ENCODE results near the gene ZSCAN5A. TPM values are rescaled to one million over a fixed set of nuclear protein-coding genes. Genes with fewer than 3 reads are reported as not detected.
A peak's percentile ranks its signal among the peaks of the same experiment; 100 is the strongest.
"Not testable (repeated sequence)": the region's sequence is repeated elsewhere in the genome, so short reads cannot be mapped to it uniquely, and the experiment has no call there.

Gene ZSCAN5A
- total RNA-seq, 2 experiments from 2014 or later, result 3.7 to 4.1 TPM

DNA sequence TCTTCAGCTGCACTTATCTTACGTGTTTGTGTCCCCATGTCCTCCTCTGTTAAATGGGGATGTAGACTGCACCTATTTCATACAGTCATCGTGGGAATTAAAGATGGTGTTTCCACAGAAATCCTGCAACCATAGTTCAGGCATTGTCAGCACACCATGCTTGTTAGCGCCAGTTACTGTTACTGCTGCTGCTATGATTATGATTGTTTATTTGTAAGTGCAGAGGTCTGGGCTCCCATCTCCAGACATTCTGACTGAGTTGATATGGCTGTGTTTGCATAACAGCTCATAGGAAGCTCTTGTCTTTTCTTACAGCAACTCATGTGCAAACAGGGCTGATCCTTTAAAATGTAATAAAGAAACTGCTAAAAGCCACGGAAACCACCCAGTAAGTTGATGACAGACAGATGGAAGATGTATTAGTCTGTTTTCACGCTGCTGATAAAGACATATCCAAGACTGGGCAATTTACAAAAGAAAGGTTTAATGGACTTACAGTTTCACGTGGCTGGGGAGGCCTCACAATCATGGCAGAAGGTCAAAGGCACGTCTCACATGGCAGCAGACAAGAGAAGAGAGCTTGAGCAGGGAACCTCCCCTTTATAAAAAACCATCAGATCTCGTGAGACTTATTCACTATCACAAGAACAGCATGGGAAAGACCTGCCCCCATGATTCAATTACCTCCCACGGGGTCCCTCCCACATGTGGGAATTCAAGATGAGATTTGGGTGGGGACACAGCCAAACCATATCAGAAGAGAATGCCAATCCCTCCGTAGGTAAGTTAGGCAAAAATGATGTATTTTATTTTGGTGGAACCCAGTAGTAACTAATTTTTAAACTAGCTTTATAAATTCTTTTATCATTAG, 1.6 kb downstream of the ZSCAN5A start:
- Mint-ChIP-seq H3K27ac (peak overlapping the region; percentile 96), H3K4me1 (ENCODE audit: low read depth) (peaks cover 22% of the 10 kb centered on the region), H3K9me3 (no peaks in the 10 kb centered on the region), H3K36me3 (ENCODE audit: low read depth) (peaks cover 17% of the 10 kb centered on the region), H3K27me3 (ENCODE audit: low read depth) (no peaks in the 10 kb centered on the region), H3K4me3 (peak overlapping the region; percentile 82)
- intact Hi-C loops (cut with micrococcal nuclease), result loop anchor here (5.0 to 10.0 kb wide), 4 partner anchors 61 to 1058 kb away; partner anchors contain the start of genes PPP6R1 and U2AF2
- DNase-seq, result no peak
- CTCF ChIA-PET, result interaction anchor here (0.6 to 3.0 kb wide), 4 partner anchors 14 to 632 kb away, joined by 3 to 18 read pairs (median 4); no protein-coding TSS in a partner anchor

DNA sequence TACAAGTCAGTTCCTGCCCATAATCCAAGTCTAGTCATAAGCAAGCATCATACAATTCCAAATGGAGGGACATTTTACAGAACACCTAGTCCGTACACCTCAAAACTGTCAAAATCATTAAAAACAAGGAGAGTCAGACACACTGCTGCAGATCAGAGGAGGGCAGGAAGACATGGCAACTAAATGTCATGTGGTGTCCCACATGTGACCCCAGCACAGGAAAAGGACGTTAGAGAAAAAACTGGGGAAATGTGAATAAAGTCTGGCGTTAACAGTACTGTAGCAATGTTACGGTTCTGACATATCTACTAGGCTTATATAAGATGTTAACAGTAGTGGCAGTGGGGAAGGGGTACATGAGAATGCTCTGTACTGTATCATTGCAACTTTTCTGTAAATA, 2.3 kb downstream of the ZSCAN5A start:
- Mint-ChIP-seq H3K4me1 (ENCODE audit: low read depth) (peaks cover 22% of the 10 kb centered on the region), H3K4me3 (no peak overlapping the region), H3K27ac (no peak overlapping the region)

DNA sequence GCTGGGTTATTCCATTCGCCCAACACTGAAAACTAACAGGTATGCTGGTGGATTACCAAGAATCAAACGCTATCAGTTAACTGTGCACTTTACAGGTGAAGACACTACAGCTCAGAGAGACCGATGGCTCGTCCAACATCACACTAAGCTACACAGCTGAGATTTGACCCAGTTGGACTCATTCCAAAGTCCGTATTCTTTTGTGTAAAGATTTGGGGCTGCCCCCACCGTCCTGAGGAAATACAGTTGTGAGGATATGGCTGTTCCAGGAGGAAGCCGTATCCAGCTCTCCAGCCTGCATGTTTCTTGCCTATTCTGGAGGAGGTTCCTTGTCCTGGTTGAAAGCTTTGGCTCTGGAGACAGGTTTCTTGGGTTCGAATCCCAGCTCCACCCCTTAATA, 4.2 kb downstream of the ZSCAN5A start:
- H3K9me3 Mint-ChIP-seq, result no peaks in the 10 kb centered on the region
- CTCF ChIA-PET, result interaction anchor here (0.8 to 2.1 kb wide), 7 partner anchors 11 to 244 kb away, joined by 3 to 17 read pairs (median 6); no protein-coding TSS in a partner anchor
- H3K36me3 Mint-ChIP-seq (ENCODE audit: low read depth), result peaks cover 20% of the 10 kb centered on the region

More for the DNA sequence above, 2.3 kb downstream of the ZSCAN5A start:
- CTCF ChIA-PET, result interaction anchor here (0.6 to 3.0 kb wide), 2 partner anchors 14 to 59 kb away, joined by 4 to 18 read pairs; no protein-coding TSS in a partner anchor
- DNase-seq, result no peak
- intact Hi-C loops (cut with micrococcal nuclease), result loop anchor here (5.0 to 10.0 kb wide), 4 partner anchors 60 to 1058 kb away; partner anchors contain the start of genes PPP6R1 and U2AF2
- no peaks in the 10 kb centered on the region for H3K9me3 Mint-ChIP-seq
- no peaks in the 10 kb centered on the region for H3K27me3 Mint-ChIP-seq (ENCODE audit: low read depth)
- H3K36me3 Mint-ChIP-seq (ENCODE audit: low read depth), result peaks cover 17% of the 10 kb centered on the region

DNA sequence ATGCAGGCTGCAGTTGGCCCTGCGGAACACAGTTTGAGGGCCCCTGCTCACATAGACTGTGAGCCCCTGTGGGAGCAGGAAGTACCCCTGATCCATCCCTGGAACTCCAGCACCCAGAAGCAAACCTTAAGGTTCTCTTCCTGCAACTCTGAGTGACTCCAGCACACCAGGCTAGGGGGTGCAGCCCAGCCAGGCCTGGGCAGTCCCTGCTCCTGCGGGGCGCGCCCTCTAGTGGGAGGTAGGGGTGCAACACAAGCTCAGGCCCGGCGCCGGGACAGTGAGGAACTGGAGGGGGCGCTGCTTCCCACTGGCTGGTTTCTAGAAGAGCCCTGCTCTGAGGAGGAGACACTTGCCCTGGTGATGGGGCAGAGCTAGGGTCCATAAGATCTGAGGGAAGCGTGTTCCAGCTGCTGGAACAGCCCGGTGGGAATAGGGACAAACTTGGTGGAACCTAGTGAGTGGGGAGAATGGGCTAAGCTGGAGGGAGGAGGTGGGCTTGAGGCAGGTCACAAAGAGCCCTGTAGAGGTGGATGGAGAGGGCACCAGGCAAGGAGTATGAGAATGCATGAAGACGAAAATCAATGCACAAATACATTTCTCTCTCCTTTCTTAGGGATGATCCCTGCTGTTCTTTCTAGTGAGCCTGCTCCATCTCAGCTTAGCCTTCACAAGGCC, 5.0 kb downstream of the ZSCAN5A start:
- no peak overlapping the region for H3K4me3 Mint-ChIP-seq
- H3K27ac Mint-ChIP-seq, result no peak overlapping the region
- intact Hi-C loops (cut with micrococcal nuclease), result loop anchor here (5.0 to 10.0 kb wide), 4 partner anchors 57 to 1055 kb away; partner anchors contain the start of genes PPP6R1 and U2AF2
- CTCF ChIA-PET, result interaction anchor here (0.6 to 2.1 kb wide), 10 partner anchors 9 to 244 kb away, joined by 3 to 17 read pairs (median 5); no protein-coding TSS in a partner anchor
- H3K36me3 Mint-ChIP-seq (ENCODE audit: low read depth), result peaks cover 24% of the 10 kb centered on the region
- peaks cover 18% of the 10 kb centered on the region for H3K4me1 Mint-ChIP-seq (ENCODE audit: low read depth)
- H3K27me3 Mint-ChIP-seq (ENCODE audit: low read depth), result no peaks in the 10 kb centered on the region
- DNase-seq, result peak; percentile 73
- H3K9me3 Mint-ChIP-seq, result no peaks in the 10 kb centered on the region

More for the DNA sequence above, 4.2 kb downstream of the ZSCAN5A start:
- no peak for DNase-seq
- no peaks in the 10 kb centered on the region for H3K27me3 Mint-ChIP-seq (ENCODE audit: low read depth)
- no peak overlapping the region for H3K4me3 Mint-ChIP-seq
- no peak overlapping the region for H3K27ac Mint-ChIP-seq
- H3K4me1 Mint-ChIP-seq (ENCODE audit: low read depth), result peaks cover 18% of the 10 kb centered on the region
- intact Hi-C loops (cut with micrococcal nuclease), result loop anchor here (5.0 to 10.0 kb wide), 4 partner anchors 58 to 1056 kb away; partner anchors contain the start of genes PPP6R1 and U2AF2

DNA sequence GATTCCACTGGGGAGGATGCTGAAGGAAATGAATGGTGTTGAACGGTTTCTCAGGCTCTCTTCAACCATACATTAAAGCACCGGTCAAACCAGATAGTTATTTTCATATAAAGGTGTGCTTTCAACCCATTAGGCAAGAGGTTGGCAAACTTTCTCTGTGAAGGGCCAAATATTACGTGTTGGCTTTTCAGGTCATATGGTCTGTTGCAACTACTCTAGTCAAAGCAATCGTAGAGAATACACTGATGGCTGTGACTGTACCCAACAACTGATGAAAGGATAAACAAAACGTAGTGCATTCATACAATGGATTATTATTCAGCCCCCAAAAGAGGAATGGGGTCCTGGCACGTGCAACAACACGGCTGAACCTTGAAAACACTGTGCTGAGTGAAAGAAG, 5.8 kb downstream of the ZSCAN5A start:
- Mint-ChIP-seq H3K4me1 (ENCODE audit: low read depth) (peaks cover 17% of the 10 kb centered on the region), H3K36me3 (ENCODE audit: low read depth) (peaks cover 30% of the 10 kb centered on the region), H3K9me3 (no peaks in the 10 kb centered on the region), H3K4me3 (no peak overlapping the region), H3K27ac (no peak overlapping the region), H3K27me3 (ENCODE audit: low read depth) (no peaks in the 10 kb centered on the region)
- CTCF ChIA-PET, result no interaction called here
- intact Hi-C loops (cut with micrococcal nuclease), result no loop called here
- DNase-seq, result no peak

DNA sequence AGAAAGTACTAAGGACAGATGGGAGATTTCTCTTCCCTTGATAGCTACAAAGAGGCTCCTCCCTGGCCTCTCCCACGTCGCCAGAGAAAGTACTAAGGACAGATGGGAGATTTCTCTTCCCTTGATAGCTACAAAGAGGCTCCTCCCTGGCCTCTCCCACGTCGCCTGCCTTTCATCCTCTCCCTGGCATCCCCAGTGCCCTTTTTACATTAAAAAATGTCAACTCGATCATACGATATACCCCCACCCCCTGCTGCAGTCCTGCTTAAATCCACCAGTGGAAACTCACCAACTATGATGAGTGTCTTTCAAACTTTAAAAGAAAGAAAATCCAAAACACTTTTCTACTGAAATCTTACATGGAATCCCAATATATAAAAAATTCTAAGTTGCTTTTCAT, 7.6 kb downstream of the ZSCAN5A start:
- H3K4me3 Mint-ChIP-seq; H3K27me3 Mint-ChIP-seq (ENCODE audit: low read depth); H3K4me1 Mint-ChIP-seq (ENCODE audit: low read depth); CTCF ChIA-PET; H3K27ac Mint-ChIP-seq; intact Hi-C loops (cut with micrococcal nuclease); DNase-seq; H3K9me3 Mint-ChIP-seq: not testable (repeated sequence)
- H3K36me3 Mint-ChIP-seq (ENCODE audit: low read depth), result peaks cover 31% of the 10 kb centered on the region

DNA sequence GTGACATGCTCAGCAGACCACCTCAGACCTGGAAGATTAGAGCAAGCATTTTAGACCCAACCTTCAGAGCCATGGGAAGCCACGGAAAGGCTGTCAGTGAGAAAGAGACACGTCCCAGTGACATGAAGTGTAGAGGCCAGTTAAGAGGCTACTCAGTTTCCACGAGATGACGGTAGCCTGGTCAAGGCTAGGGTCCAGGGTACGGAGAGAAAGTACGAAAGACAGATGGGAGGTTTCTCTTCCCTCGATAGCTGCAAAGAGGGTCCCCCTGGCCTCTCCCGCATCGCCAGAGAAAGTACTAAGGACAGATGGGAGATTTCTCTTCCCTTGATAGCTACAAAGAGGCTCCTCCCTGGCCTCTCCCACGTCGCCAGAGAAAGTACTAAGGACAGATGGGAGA, 8.6 kb downstream of the ZSCAN5A start:
- Mint-ChIP-seq H3K27me3 (ENCODE audit: low read depth) (no peaks in the 10 kb centered on the region), H3K27ac (no peak overlapping the region), H3K4me3 (no peak overlapping the region), H3K9me3 (no peaks in the 10 kb centered on the region), H3K36me3 (ENCODE audit: low read depth) (peaks cover 30% of the 10 kb centered on the region), H3K4me1 (ENCODE audit: low read depth) (peaks cover 18% of the 10 kb centered on the region)
- intact Hi-C loops (cut with micrococcal nuclease), result no loop called here
- CTCF ChIA-PET, result no interaction called here
- DNase-seq, result no peak

DNA sequence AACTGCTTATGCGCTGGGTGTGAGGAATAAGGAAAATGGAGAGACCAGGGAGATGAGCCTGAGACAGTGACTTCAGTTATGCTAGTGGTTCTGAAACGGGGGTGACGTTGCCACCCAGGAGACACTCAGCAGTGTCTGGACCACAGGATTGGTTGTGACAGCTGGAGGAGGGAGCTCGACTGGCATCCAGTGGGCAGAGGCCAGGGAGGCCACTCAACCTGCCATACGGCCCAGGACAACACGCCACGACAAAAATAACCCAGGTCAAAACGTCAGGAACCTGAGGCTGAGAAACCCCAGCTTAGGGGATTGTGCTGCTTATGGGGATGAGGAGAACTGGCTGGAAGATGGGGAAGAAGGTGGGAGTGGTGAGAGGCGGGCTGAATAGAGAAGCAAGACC, 10.4 kb downstream of the ZSCAN5A start:
- CTCF ChIA-PET, result no interaction called here
- H3K36me3 Mint-ChIP-seq (ENCODE audit: low read depth), result peaks cover 35% of the 10 kb centered on the region
- no peak overlapping the region for H3K4me3 Mint-ChIP-seq
- no peak for DNase-seq
- H3K9me3 Mint-ChIP-seq, result no peaks in the 10 kb centered on the region
- no peak overlapping the region for H3K27ac Mint-ChIP-seq
- intact Hi-C loops (cut with micrococcal nuclease), result no loop called here
- no peaks in the 10 kb centered on the region for H3K27me3 Mint-ChIP-seq (ENCODE audit: low read depth)
- H3K4me1 Mint-ChIP-seq (ENCODE audit: low read depth), result peaks cover 16% of the 10 kb centered on the region

DNA sequence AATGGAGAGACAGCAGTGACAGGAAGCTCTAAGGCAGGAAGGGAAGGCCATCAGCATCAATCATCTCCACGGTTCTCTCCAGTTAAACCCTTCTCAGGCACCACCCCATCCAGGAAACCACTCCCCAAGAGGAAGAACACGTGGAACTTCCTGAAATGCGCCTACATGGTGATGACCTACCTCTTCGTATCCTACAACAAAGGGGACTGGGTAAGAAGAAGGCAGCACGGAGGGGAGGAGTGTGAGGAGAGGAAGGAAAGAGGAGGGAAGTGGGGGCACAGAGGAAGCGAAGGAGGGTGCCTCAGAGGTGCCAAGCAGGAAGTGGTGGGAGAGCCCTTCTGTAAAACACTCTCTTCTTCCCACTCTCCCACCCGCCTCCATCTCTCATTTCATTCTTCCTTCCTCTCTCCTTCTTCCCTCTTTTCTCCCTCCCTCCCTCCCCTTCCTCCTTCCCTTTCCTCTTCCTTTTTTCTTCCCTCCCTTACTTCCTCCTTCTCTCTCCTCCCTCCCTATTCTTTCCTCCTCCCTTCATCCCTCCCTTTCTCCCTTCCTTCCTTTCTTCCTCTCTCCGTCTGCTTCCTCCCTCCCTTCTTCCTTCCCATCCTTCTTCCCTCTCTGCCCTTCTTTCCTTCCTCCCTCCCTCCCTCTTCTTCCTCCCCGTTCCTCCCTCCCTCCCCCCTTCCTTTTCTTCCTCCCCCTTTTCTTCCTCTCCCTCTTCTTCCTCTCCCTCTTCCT, 12.6 kb downstream of the ZSCAN5A start:
- H3K27me3 Mint-ChIP-seq (ENCODE audit: low read depth), result no peaks in the 10 kb centered on the region

DNA sequence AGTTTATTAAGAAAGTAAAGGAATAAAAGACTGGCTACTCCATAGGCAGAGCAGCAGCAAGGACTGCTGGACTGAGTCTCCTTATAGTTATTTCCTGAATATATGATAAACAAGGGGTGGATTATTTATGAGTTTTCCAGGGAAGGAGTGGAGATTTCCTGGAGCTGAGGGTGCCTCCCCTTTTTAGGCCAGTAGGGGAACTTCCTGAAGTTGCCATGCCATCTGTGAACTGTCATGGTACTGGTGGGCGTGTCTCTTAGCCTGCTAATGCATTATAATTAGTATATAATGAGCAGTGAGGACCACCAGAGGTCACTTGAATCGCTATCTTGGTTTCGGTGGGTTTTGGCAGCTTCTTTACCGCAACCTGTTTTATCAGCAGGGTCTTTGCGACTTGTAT, 13.5 kb downstream of the ZSCAN5A start:
- H3K27ac Mint-ChIP-seq, result no peak overlapping the region
- intact Hi-C loops (cut with micrococcal nuclease), result no loop called here
- H3K4me3 Mint-ChIP-seq, result no peak overlapping the region
- no peak for DNase-seq
- H3K36me3 Mint-ChIP-seq (ENCODE audit: low read depth), result peaks cover 38% of the 10 kb centered on the region
- peaks cover 16% of the 10 kb centered on the region for H3K4me1 Mint-ChIP-seq (ENCODE audit: low read depth)
- H3K9me3 Mint-ChIP-seq, result no peaks in the 10 kb centered on the region
- CTCF ChIA-PET, result no interaction called here
- H3K27me3 Mint-ChIP-seq (ENCODE audit: low read depth), result no peaks in the 10 kb centered on the region

More for the DNA sequence above, 12.6 kb downstream of the ZSCAN5A start:
- Mint-ChIP-seq H3K9me3 (no peaks in the 10 kb centered on the region), H3K4me1 (ENCODE audit: low read depth) (peaks cover 16% of the 10 kb centered on the region), H3K36me3 (ENCODE audit: low read depth) (peaks cover 35% of the 10 kb centered on the region), H3K4me3 (no peak overlapping the region), H3K27ac (no peak overlapping the region)
- intact Hi-C loops (cut with micrococcal nuclease), result no loop called here
- peak; percentile 16 for DNase-seq
- CTCF ChIA-PET, result no interaction called here

DNA sequence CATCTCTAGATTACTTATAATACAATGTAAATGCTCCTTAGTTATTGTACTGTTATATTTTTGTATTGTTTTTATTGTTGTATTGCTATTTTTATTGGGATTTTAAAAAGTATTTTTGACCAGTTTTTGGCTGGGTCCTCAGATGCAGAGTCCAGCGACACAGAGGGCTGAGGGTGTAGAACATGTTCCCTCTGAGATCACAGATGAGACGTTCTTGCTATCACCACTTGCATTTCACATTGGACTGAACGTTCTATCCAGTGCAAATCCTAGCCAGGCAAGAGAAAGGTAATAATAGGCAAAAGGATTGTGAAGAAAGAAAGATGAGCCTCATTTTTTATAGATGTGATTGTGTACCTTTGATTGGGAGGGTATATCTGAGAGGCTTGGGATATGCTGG, 15.0 kb downstream of the ZSCAN5A start:
- CTCF ChIA-PET, result interaction anchor here (1.5 to 1.7 kb wide), 2 partner anchors 10 to 233 kb away, joined by 5 to 8 read pairs; no protein-coding TSS in a partner anchor
- peaks cover 37% of the 10 kb centered on the region for H3K36me3 Mint-ChIP-seq (ENCODE audit: low read depth)
- no peak overlapping the region for H3K4me3 Mint-ChIP-seq
- H3K4me1 Mint-ChIP-seq (ENCODE audit: low read depth), result peaks cover 16% of the 10 kb centered on the region
- no peak for DNase-seq
- no peak overlapping the region for H3K27ac Mint-ChIP-seq
- H3K27me3 Mint-ChIP-seq (ENCODE audit: low read depth), result no peaks in the 10 kb centered on the region
- intact Hi-C loops (cut with micrococcal nuclease), result no loop called here
- no peaks in the 10 kb centered on the region for H3K9me3 Mint-ChIP-seq

DNA sequence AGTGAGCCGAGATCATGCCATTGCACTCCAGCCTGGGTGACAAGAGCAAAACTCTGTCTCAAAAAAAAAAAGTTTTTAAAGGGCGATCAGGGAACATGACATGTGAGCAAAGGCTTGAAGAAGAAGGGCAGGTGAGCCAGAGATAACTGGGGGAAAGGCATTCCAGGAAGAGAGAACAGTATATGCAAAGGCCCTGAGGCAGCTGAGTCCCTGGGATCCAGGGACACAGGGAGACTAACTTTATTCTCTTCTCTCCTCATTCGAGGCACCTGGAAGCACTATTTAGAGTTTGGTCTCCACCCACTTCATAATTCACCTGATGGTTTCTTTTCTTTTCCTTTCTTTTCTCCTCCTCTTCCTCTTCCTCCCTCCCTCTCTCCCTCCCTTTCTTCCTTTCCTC, 17.6 kb downstream of the ZSCAN5A start:
- Mint-ChIP-seq H3K27ac (no peak overlapping the region), H3K4me1 (ENCODE audit: low read depth) (peaks cover 7% of the 10 kb centered on the region), H3K27me3 (ENCODE audit: low read depth) (no peaks in the 10 kb centered on the region), H3K4me3 (no peak overlapping the region), H3K36me3 (ENCODE audit: low read depth) (peaks cover 39% of the 10 kb centered on the region), H3K9me3 (no peaks in the 10 kb centered on the region)
- intact Hi-C loops (cut with micrococcal nuclease), result no loop called here
- no peak for DNase-seq
- CTCF ChIA-PET, result interaction anchor here (1.0 kb wide), 1 partner anchor 36 kb away, joined by 3 read pairs; no protein-coding TSS in a partner anchor

Data from activated naive CD4-positive, alpha-beta T cell treated with anti-CD3 and anti-CD28 coated beads for 36 hours (primary cell).